HFFc6 (cell line): ENCODE measurements around the gene IP6K2. TPM values are rescaled to one million over a fixed set of nuclear protein-coding genes. Genes with fewer than 3 reads are reported as not detected.

Source experiments
- DNase-seq: peaks from one replicate; pipeline ENCODE4 v3.0.0-alpha.2; 2018
- H3K27ac Mint-ChIP-seq: 2 replicates; pipeline ENCODE4 v1.8.0; 2020; ENCODE audit warnings: mild to moderate bottlenecking, mixed read lengths
- H3K27me3 Mint-ChIP-seq: 2 replicates; pipeline ENCODE4 v1.8.0; 2021; ENCODE audit warnings: mild to moderate bottlenecking, moderate library complexity, mixed read lengths; ENCODE audit not compliant: insufficient read depth
- H3K36me3 Mint-ChIP-seq: 2 replicates; pipeline ENCODE4 v1.8.0; 2021; ENCODE audit warnings: low read depth, mixed read lengths
- H3K4me1 Mint-ChIP-seq: 2 replicates; pipeline ENCODE4 v1.8.0; 2020; ENCODE audit warnings: low read depth, mixed read lengths
- H3K4me3 Mint-ChIP-seq: 2 replicates; pipeline ENCODE4 v1.8.0; 2020; ENCODE audit warnings: mild to moderate bottlenecking, moderate library complexity, mixed read lengths
- H3K9me3 Mint-ChIP-seq: 2 replicates; pipeline ENCODE4 v1.8.0; 2020; ENCODE audit warnings: mild to moderate bottlenecking, mixed read lengths
- CTCF ChIP-seq: fragments of 200-600 bp; sonication (generic); IDR thresholded peaks from 2 replicates; pipeline ENCODE4 v1.5.0; 2021; ENCODE audit warnings: antibody characterized with exemption, mild to moderate bottlenecking
- microRNA-seq: library from miRNA; unstranded; fragments of <30 nt; microRNA quantifications from one replicate; pipeline ENCODE4, GENCODE V29; 2019
- total RNA-seq, 6 experiments: library from RNA; stranded (reverse); fragmentation: NEBNext Ultra II Directional; extraction: Animal tissue kit (Norgen Biotek cat#: 25700); gene quantifications; 2 replicates in 1 of 6; 3 replicates in 5 of 6; pipeline ENCODE4 v1.2.3, GENCODE V29; 2021

Gene IP6K2
- total RNA-seq, 6 experiments from 2014 or later = 47.4 to 64.6 (median 53.0) TPM

GRCh38 chr3:48647714-48648113 lies 69.3 kb downstream of the IP6K2 start:
- H3K27me3 Mint-ChIP-seq = peaks cover 8% of the 10 kb centered on the region
- no peak for TF ChIP-seq CTCF
- DNase-seq = no peak
- no peaks in the 10 kb centered on the region for H3K9me3 Mint-ChIP-seq
- no peak overlapping the region for H3K27ac Mint-ChIP-seq
- no peak overlapping the region for H3K4me3 Mint-ChIP-seq
- no peaks in the 10 kb centered on the region for H3K36me3 Mint-ChIP-seq
- no peaks in the 10 kb centered on the region for H3K4me1 Mint-ChIP-seq

- peaks cover 8% of the 10 kb centered on the region for H3K27me3 Mint-ChIP-seq
- no peak overlapping the region for H3K4me3 Mint-ChIP-seq
- TF ChIP-seq CTCF = no peak
- H3K36me3 Mint-ChIP-seq = no peaks in the 10 kb centered on the region
- H3K27ac Mint-ChIP-seq = no peak overlapping the region
- no peaks in the 10 kb centered on the region for H3K9me3 Mint-ChIP-seq
- H3K4me1 Mint-ChIP-seq = no peaks in the 10 kb centered on the region
- DNase-seq = no peak
These were observed 71.9 kb downstream of the IP6K2 start for GRCh38 chr3:48644898-48645760.

GRCh38 chr3:48642605-48643004 lies 74.4 kb downstream of the IP6K2 start:
- no peak for TF ChIP-seq CTCF
- H3K27ac Mint-ChIP-seq = no peak overlapping the region
- H3K9me3 Mint-ChIP-seq = no peaks in the 10 kb centered on the region
- H3K4me3 Mint-ChIP-seq = no peak overlapping the region
- peaks cover 8% of the 10 kb centered on the region for H3K27me3 Mint-ChIP-seq
- H3K4me1 Mint-ChIP-seq = no peaks in the 10 kb centered on the region
- no peaks in the 10 kb centered on the region for H3K36me3 Mint-ChIP-seq
- DNase-seq = no peak

GRCh38 chr3:48641396-48641795 lies 75.6 kb downstream of the IP6K2 start:
- no peak overlapping the region for H3K27ac Mint-ChIP-seq
- H3K27me3 Mint-ChIP-seq = peaks cover 8% of the 10 kb centered on the region
- H3K9me3 Mint-ChIP-seq = no peaks in the 10 kb centered on the region
- H3K4me3 Mint-ChIP-seq = no peak overlapping the region
- peaks cover 11% of the 10 kb centered on the region for H3K4me1 Mint-ChIP-seq
- no peak for TF ChIP-seq CTCF
- no peaks in the 10 kb centered on the region for H3K36me3 Mint-ChIP-seq
- no peak for DNase-seq

- H3K4me3 Mint-ChIP-seq = no peak overlapping the region
- peaks cover 8% of the 10 kb centered on the region for H3K27me3 Mint-ChIP-seq
These were observed 76.9 kb downstream of the IP6K2 start for GRCh38 chr3:48639944-48640606.

More at GRCh38 chr3:48639944-48640606, 76.9 kb downstream of the IP6K2 start:
- H3K4me1 Mint-ChIP-seq = peaks cover 17% of the 10 kb centered on the region
- H3K9me3 Mint-ChIP-seq = no peaks in the 10 kb centered on the region
- DNase-seq = no peak
- no peaks in the 10 kb centered on the region for H3K36me3 Mint-ChIP-seq
- no peak for TF ChIP-seq CTCF
- H3K27ac Mint-ChIP-seq = no peak overlapping the region

Small RNAs within 50 kb of the gene (microRNA-seq; reads per million reads assigned to microRNA genes)
- not detected for gene MIR4793

Other genes with a start within 250 kb of the IP6K2 start
- 100 to 1,000 TPM; 266 to 286 (median 277) TPM for gene SHISA5, start 213.0 kb downstream of the IP6K2 start, total RNA-seq
- 10 to 100 TPM in 1 of 6 experiments, 1 to 10 TPM in 5; 7.5 to 10.5 (median 8.9) TPM for gene PFKFB4, start 160.4 kb downstream of the IP6K2 start, total RNA-seq
- 1 to 10 TPM; 4.3 to 6.4 (median 5.0) TPM for gene UCN2, start 153.4 kb downstream of the IP6K2 start, total RNA-seq
- 100 to 1,000 TPM in 1 of 6 experiments, 10 to 100 TPM in 5; 74.9 to 113 (median 80.8) TPM for gene COL7A1, start 121.9 kb downstream of the IP6K2 start, total RNA-seq
- gene UQCRC1, start 107.6 kb downstream of the IP6K2 start, total RNA-seq = 100 to 1,000 TPM; 254 to 322 (median 276) TPM
- gene TMEM89, start 95.5 kb downstream of the IP6K2 start, total RNA-seq = under 1 TPM in 1 of 6 experiments, not detected in 5; 0.25 TPM
- 10 to 100 TPM; 15.1 to 19.6 (median 17.5) TPM for gene SLC26A6, start 81.8 kb downstream of the IP6K2 start, total RNA-seq
- gene CELSR3, start 54.3 kb downstream of the IP6K2 start, total RNA-seq = 1 to 10 TPM; 1.9 to 5.0 (median 3.4) TPM
- 10 to 100 TPM; 20.5 to 27.3 (median 23.0) TPM for gene NCKIPSD, start 31.3 kb downstream of the IP6K2 start, total RNA-seq
- 10 to 100 TPM; 60.6 to 72.7 (median 68.2) TPM for gene PRKAR2A, start 130.7 kb upstream of the IP6K2 start, total RNA-seq
- gene SLC25A20, start 181.7 kb upstream of the IP6K2 start, total RNA-seq = 10 to 100 TPM; 20.4 to 25.2 (median 22.0) TPM
- 10 to 100 TPM; 60.0 to 71.6 (median 68.3) TPM for gene ARIH2, start 201.6 kb upstream of the IP6K2 start, total RNA-seq